ENCODE data around the gene NKAIN2.

The NKAIN2 gene

GRCh38 chr6:124791156-124791555 is 987.5 kb downstream of the NKAIN2 start:
- no peaks in the 10 kb centered on the region for H3K4me1 ChIP-seq (ENCODE audit: control insufficient read depth, insufficient read depth, low read length)
- H3K9ac ChIP-seq (ENCODE audit: low read length), result no peak overlapping the region
- H3K27me3 ChIP-seq (ENCODE audit: control insufficient read depth, insufficient read depth, low read length), result no peaks in the 10 kb centered on the region
- no peak overlapping the region for H3K4me3 ChIP-seq (ENCODE audit: low read length)
- H3K36me3 ChIP-seq (ENCODE audit: control insufficient read depth, insufficient read depth, low read length), result no peaks in the 10 kb centered on the region
- no peak overlapping the region for H3K27ac ChIP-seq (ENCODE audit: low read depth, low read length)

- no peaks in the 10 kb centered on the region for H3K27me3 ChIP-seq (ENCODE audit: control insufficient read depth, insufficient read depth, low read length)
- H3K4me1 ChIP-seq (ENCODE audit: control insufficient read depth, insufficient read depth, low read length), result no peaks in the 10 kb centered on the region
- H3K27ac ChIP-seq (ENCODE audit: low read depth, low read length), result no peak overlapping the region
Observed at GRCh38 chr6:124792386-124792785, 988.7 kb downstream of the NKAIN2 start.

GRCh38 chr6:124793398-124793797 is 989.7 kb downstream of the NKAIN2 start:
- Histone ChIP-seq H3K27ac (ENCODE audit: low read depth, low read length) (no peak overlapping the region), H3K9ac (ENCODE audit: low read length) (no peak overlapping the region), H3K27me3 (ENCODE audit: control insufficient read depth, insufficient read depth, low read length) (no peaks in the 10 kb centered on the region), H3K4me3 (ENCODE audit: low read length) (no peak overlapping the region), H3K36me3 (ENCODE audit: control insufficient read depth, insufficient read depth, low read length) (no peaks in the 10 kb centered on the region), H3K4me1 (ENCODE audit: control insufficient read depth, insufficient read depth, low read length) (no peaks in the 10 kb centered on the region)

More at GRCh38 chr6:124792386-124792785, 988.7 kb downstream of the NKAIN2 start:
- H3K9ac ChIP-seq (ENCODE audit: low read length), result no peak overlapping the region
- H3K4me3 ChIP-seq (ENCODE audit: low read length), result no peak overlapping the region
- H3K36me3 ChIP-seq (ENCODE audit: control insufficient read depth, insufficient read depth, low read length), result no peaks in the 10 kb centered on the region

GRCh38 chr6:124795643-124796463 is 992.2 kb downstream of the NKAIN2 start:
- no peak overlapping the region for H3K9ac ChIP-seq (ENCODE audit: low read length)
- H3K4me1 ChIP-seq (ENCODE audit: control insufficient read depth, insufficient read depth, low read length), result no peaks in the 10 kb centered on the region
- no peak overlapping the region for H3K4me3 ChIP-seq (ENCODE audit: low read length)
- H3K27me3 ChIP-seq (ENCODE audit: control insufficient read depth, insufficient read depth, low read length), result no peaks in the 10 kb centered on the region
- H3K27ac ChIP-seq (ENCODE audit: low read depth, low read length), result no peak overlapping the region
- no peaks in the 10 kb centered on the region for H3K36me3 ChIP-seq (ENCODE audit: control insufficient read depth, insufficient read depth, low read length)

- H3K27ac ChIP-seq (ENCODE audit: low read depth, low read length), result no peak overlapping the region
- H3K4me3 ChIP-seq (ENCODE audit: low read length), result no peak overlapping the region
- no peaks in the 10 kb centered on the region for H3K27me3 ChIP-seq (ENCODE audit: control insufficient read depth, insufficient read depth, low read length)
- H3K4me1 ChIP-seq (ENCODE audit: control insufficient read depth, insufficient read depth, low read length), result no peaks in the 10 kb centered on the region
- H3K9ac ChIP-seq (ENCODE audit: low read length), result no peak overlapping the region
- H3K36me3 ChIP-seq (ENCODE audit: control insufficient read depth, insufficient read depth, low read length), result no peaks in the 10 kb centered on the region
Observed at GRCh38 chr6:124796464-124796970, 992.9 kb downstream of the NKAIN2 start.

- Histone ChIP-seq H3K36me3 (ENCODE audit: control insufficient read depth, insufficient read depth, low read length) (no peaks in the 10 kb centered on the region), H3K4me1 (ENCODE audit: control insufficient read depth, insufficient read depth, low read length) (no peaks in the 10 kb centered on the region), H3K9ac (ENCODE audit: low read length) (no peak overlapping the region), H3K27ac (ENCODE audit: low read depth, low read length) (no peak overlapping the region), H3K27me3 (ENCODE audit: control insufficient read depth, insufficient read depth, low read length) (no peaks in the 10 kb centered on the region), H3K4me3 (ENCODE audit: low read length) (no peak overlapping the region)
Observed at GRCh38 chr6:124797224-124797623, 993.6 kb downstream of the NKAIN2 start.

GRCh38 chr6:124798942-124799496 is 995.4 kb downstream of the NKAIN2 start:
- Histone ChIP-seq H3K27me3 (ENCODE audit: control insufficient read depth, insufficient read depth, low read length) (no peaks in the 10 kb centered on the region), H3K36me3 (ENCODE audit: control insufficient read depth, insufficient read depth, low read length) (no peaks in the 10 kb centered on the region), H3K4me1 (ENCODE audit: control insufficient read depth, insufficient read depth, low read length) (no peaks in the 10 kb centered on the region), H3K4me3 (ENCODE audit: low read length) (no peak overlapping the region), H3K27ac (ENCODE audit: low read depth, low read length) (no peak overlapping the region), H3K9ac (ENCODE audit: low read length) (no peak overlapping the region)

GRCh38 chr6:124799638-124800037 is 996.0 kb downstream of the NKAIN2 start:
- H3K27me3 ChIP-seq (ENCODE audit: control insufficient read depth, insufficient read depth, low read length), result no peaks in the 10 kb centered on the region
- H3K36me3 ChIP-seq (ENCODE audit: control insufficient read depth, insufficient read depth, low read length), result no peaks in the 10 kb centered on the region
- no peak overlapping the region for H3K4me3 ChIP-seq (ENCODE audit: low read length)
- no peaks in the 10 kb centered on the region for H3K4me1 ChIP-seq (ENCODE audit: control insufficient read depth, insufficient read depth, low read length)
- no peak overlapping the region for H3K9ac ChIP-seq (ENCODE audit: low read length)
- H3K27ac ChIP-seq (ENCODE audit: low read depth, low read length), result no peak overlapping the region

- H3K27ac ChIP-seq (ENCODE audit: low read depth, low read length), result no peak overlapping the region
- no peak overlapping the region for H3K4me3 ChIP-seq (ENCODE audit: low read length)
- H3K36me3 ChIP-seq (ENCODE audit: control insufficient read depth, insufficient read depth, low read length), result no peaks in the 10 kb centered on the region
- no peaks in the 10 kb centered on the region for H3K4me1 ChIP-seq (ENCODE audit: control insufficient read depth, insufficient read depth, low read length)
- H3K27me3 ChIP-seq (ENCODE audit: control insufficient read depth, insufficient read depth, low read length), result no peaks in the 10 kb centered on the region
- no peak overlapping the region for H3K9ac ChIP-seq (ENCODE audit: low read length)
Observed at GRCh38 chr6:124800222-124800621, 996.6 kb downstream of the NKAIN2 start.

- Histone ChIP-seq H3K36me3 (ENCODE audit: control insufficient read depth, insufficient read depth, low read length) (no peaks in the 10 kb centered on the region), H3K9ac (ENCODE audit: low read length) (no peak overlapping the region), H3K4me1 (ENCODE audit: control insufficient read depth, insufficient read depth, low read length) (no peaks in the 10 kb centered on the region), H3K4me3 (ENCODE audit: low read length) (no peak overlapping the region), H3K27ac (ENCODE audit: low read depth, low read length) (no peak overlapping the region), H3K27me3 (ENCODE audit: control insufficient read depth, insufficient read depth, low read length) (no peaks in the 10 kb centered on the region)
Observed at GRCh38 chr6:124812067-124812466, 1008.4 kb downstream of the NKAIN2 start.

GRCh38 chr6:124819346-124819745 is 1015.7 kb downstream of the NKAIN2 start:
- no peak overlapping the region for H3K27ac ChIP-seq (ENCODE audit: low read depth, low read length)
- no peaks in the 10 kb centered on the region for H3K27me3 ChIP-seq (ENCODE audit: control insufficient read depth, insufficient read depth, low read length)
- peaks cover 11% of the 10 kb centered on the region for H3K4me1 ChIP-seq (ENCODE audit: control insufficient read depth, insufficient read depth, low read length)
- H3K4me3 ChIP-seq (ENCODE audit: low read length), result no peak overlapping the region
- no peak overlapping the region for H3K9ac ChIP-seq (ENCODE audit: low read length)
- H3K36me3 ChIP-seq (ENCODE audit: control insufficient read depth, insufficient read depth, low read length), result no peaks in the 10 kb centered on the region

- Histone ChIP-seq H3K27ac (ENCODE audit: low read depth, low read length) (peak overlapping the region; percentile 32), H3K4me1 (ENCODE audit: control insufficient read depth, insufficient read depth, low read length) (peaks cover 11% of the 10 kb centered on the region), H3K36me3 (ENCODE audit: control insufficient read depth, insufficient read depth, low read length) (no peaks in the 10 kb centered on the region), H3K4me3 (ENCODE audit: low read length) (no peak overlapping the region), H3K27me3 (ENCODE audit: control insufficient read depth, insufficient read depth, low read length) (no peaks in the 10 kb centered on the region), H3K9ac (ENCODE audit: low read length) (no peak overlapping the region)
Observed at GRCh38 chr6:124822204-124822613, 1018.5 kb downstream of the NKAIN2 start.

GRCh38 chr6:124822721-124823120 is 1019.1 kb downstream of the NKAIN2 start:
- Histone ChIP-seq H3K27me3 (ENCODE audit: control insufficient read depth, insufficient read depth, low read length) (no peaks in the 10 kb centered on the region), H3K4me1 (ENCODE audit: control insufficient read depth, insufficient read depth, low read length) (peaks cover 11% of the 10 kb centered on the region), H3K36me3 (ENCODE audit: control insufficient read depth, insufficient read depth, low read length) (no peaks in the 10 kb centered on the region), H3K9ac (ENCODE audit: low read length) (no peak overlapping the region), H3K4me3 (ENCODE audit: low read length) (no peak overlapping the region), H3K27ac (ENCODE audit: low read depth, low read length) (no peak overlapping the region)
